GM23338 (cell line): Measurements from ENCODE around the gene MED7. TPM values are rescaled to one million over a fixed set of nuclear protein-coding genes. Genes with fewer than 3 reads are reported as not detected.

Source experiments
- CREB1 ChIP-seq: fragments of 250-450 bp; sonication (Bioruptor Pico); IDR thresholded peaks from 2 replicates; pipeline ENCODE4 v1.5.0; 2020; ENCODE audit warnings: low read depth, mild to moderate bottlenecking, moderate library complexity
- EZH2 ChIP-seq: fragments of 200-600 bp; sonication (generic); IDR thresholded peaks from one replicate; pipeline ENCODE4 v1.8.0; 2017; ENCODE audit warnings: antibody characterized with exemption, mild to moderate bottlenecking, low read depth; ENCODE audit not compliant: unreplicated experiment
- EZH2phosphoT487 ChIP-seq: fragments of 200-600 bp; sonication (generic); IDR thresholded peaks from one replicate; pipeline ENCODE4 v1.8.1; 2018; ENCODE audit warnings: antibody characterized with exemption; ENCODE audit not compliant: unreplicated experiment
- JUNB ChIP-seq: IDR thresholded peaks from one replicate; pipeline ENCODE4 v1.6.1; 2016; ENCODE audit warnings: antibody characterized with exemption; ENCODE audit not compliant: unreplicated experiment
- NANOG ChIP-seq: IDR thresholded peaks from 2 replicates; pipeline ENCODE4 v1.6.1; 2016; ENCODE audit warnings: antibody characterized with exemption, borderline replicate concordance
- STAT1 ChIP-seq: IDR thresholded peaks from one replicate; pipeline ENCODE4 v1.6.1; 2016; ENCODE audit warnings: antibody characterized with exemption; ENCODE audit not compliant: unreplicated experiment
- ZNF114 ChIP-seq: fragments of 250-450 bp; sonication (Bioruptor Pico); IDR thresholded peaks from 2 replicates; pipeline ENCODE4 v1.5.0; 2020; ENCODE audit warnings: mild to moderate bottlenecking, moderate library complexity
- ZNF331 ChIP-seq: fragments of 250-450 bp; sonication (Bioruptor Pico); IDR thresholded peaks from 2 replicates; pipeline ENCODE4 v1.5.0; 2020; ENCODE audit warnings: low read depth, mild to moderate bottlenecking, moderate library complexity
- polyA plus RNA-seq: library from polyadenylated mRNA; unstranded; fragments of >200 nt; fragmentation: Nextera tagmentation; extraction: Ambion mirVana; gene quantifications from 2 replicates; pipeline ENCODE4 v1.2.1, GENCODE V29; 2016
- total RNA-seq: library from RNA; depleted of rRNA; stranded (reverse); fragments of >200 nt; shearing (Covaris generic); gene quantifications from 2 replicates; pipeline ENCODE4 v1.2.3, GENCODE V29; 2014
- TF ChIP-seq, protein P1 (sequence below): fragments of 250-450 bp; sonication (Bioruptor Pico); IDR thresholded peaks from 2 replicates; pipeline ENCODE4 v1.5.0; 2020; ENCODE audit warnings: mild to moderate bottlenecking, moderate library complexity
- TF ChIP-seq, protein P2 (sequence below): IDR thresholded peaks from one replicate; pipeline ENCODE4 v1.6.1; 2018; ENCODE audit warnings: antibody characterized with exemption; ENCODE audit not compliant: unreplicated experiment

The MED7 gene
- total and polyA plus RNA-seq, 2 experiments from 2014 or later: 9.7 to 34.4 TPM

DNA sequence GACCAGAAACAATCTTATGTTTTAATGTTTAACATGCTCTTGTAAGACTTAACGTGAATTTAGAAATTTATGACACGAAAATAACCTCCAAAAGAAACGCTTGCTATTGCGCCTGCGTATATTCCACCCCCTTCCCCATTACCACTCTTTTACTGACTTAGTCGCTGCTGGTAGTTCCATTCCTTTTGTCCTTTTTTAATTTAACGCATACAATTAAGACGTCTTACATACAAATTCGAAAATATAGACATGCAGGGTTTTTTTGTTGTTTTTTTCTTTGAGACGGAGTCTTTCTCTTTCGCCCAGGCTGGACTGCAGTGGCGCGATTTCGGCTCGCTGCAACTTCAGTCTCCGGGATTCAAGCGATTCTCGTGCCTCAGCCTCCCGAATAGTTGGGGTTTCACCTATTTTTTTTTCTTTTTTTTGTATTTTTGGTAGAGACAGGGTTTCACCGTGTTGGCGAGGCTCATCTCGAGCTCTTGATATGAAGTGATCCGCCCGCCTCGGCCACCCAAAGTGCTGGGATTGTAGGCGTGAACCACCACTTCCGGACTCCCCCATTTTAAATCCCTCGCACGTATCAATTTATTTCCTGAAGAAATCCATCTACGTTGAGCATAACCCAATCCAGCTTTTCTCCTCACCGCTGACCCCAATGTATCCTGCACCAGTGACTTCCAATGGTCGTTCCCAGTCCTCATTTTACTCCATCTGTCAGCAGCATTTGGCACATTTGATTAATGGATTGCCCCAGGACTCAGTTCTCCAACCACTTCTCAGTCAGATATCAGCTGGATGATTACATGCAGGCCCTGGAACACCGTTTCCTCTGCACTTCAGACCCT is 684 bp upstream of the MED7 start (continued):
- TF ChIP-seq, protein P1, sequence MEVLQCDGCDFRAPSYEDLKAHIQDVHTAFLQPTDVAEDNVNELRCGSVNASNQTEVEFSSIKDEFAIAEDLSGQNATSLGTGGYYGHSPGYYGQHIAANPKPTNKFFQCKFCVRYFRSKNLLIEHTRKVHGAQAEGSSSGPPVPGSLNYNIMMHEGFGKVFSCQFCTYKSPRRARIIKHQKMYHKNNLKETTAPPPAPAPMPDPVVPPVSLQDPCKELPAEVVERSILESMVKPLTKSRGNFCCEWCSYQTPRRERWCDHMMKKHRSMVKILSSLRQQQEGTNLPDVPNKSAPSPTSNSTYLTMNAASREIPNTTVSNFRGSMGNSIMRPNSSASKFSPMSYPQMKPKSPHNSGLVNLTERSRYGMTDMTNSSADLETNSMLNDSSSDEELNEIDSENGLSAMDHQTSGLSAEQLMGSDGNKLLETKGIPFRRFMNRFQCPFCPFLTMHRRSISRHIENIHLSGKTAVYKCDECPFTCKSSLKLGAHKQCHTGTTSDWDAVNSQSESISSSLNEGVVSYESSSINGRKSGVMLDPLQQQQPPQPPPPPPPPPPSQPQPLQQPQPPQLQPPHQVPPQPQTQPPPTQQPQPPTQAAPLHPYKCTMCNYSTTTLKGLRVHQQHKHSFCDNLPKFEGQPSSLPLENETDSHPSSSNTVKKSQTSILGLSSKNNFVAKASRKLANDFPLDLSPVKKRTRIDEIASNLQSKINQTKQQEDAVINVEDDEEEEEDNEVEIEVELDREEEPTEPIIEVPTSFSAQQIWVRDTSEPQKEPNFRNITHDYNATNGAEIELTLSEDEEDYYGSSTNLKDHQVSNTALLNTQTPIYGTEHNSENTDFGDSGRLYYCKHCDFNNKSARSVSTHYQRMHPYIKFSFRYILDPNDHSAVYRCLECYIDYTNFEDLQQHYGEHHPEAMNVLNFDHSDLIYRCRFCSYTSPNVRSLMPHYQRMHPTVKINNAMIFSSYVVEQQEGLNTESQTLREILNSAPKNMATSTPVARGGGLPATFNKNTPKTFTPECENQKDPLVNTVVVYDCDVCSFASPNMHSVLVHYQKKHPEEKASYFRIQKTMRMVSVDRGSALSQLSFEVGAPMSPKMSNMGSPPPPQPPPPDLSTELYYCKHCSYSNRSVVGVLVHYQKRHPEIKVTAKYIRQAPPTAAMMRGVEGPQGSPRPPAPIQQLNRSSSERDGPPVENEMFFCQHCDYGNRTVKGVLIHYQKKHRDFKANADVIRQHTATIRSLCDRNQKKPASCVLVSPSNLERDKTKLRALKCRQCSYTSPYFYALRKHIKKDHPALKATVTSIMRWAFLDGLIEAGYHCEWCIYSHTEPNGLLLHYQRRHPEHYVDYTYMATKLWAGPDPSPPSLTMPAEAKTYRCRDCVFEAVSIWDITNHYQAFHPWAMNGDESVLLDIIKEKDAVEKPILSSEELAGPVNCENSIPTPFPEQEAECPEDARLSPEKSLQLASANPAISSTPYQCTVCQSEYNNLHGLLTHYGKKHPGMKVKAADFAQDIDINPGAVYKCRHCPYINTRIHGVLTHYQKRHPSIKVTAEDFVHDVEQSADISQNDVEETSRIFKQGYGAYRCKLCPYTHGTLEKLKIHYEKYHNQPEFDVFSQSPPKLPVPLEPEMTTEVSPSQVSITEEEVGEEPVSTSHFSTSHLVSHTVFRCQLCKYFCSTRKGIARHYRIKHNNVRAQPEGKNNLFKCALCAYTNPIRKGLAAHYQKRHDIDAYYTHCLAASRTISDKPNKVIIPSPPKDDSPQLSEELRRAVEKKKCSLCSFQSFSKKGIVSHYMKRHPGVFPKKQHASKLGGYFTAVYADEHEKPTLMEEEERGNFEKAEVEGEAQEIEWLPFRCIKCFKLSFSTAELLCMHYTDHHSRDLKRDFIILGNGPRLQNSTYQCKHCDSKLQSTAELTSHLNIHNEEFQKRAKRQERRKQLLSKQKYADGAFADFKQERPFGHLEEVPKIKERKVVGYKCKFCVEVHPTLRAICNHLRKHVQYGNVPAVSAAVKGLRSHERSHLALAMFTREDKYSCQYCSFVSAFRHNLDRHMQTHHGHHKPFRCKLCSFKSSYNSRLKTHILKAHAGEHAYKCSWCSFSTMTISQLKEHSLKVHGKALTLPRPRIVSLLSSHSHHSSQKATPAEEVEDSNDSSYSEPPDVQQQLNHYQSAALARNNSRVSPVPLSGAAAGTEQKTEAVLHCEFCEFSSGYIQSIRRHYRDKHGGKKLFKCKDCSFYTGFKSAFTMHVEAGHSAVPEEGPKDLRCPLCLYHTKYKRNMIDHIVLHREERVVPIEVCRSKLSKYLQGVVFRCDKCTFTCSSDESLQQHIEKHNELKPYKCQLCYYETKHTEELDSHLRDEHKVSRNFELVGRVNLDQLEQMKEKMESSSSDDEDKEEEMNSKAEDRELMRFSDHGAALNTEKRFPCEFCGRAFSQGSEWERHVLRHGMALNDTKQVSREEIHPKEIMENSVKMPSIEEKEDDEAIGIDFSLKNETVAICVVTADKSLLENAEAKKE: no peak
- no peak for TF ChIP-seq EZH2
- TF ChIP-seq, protein P2, sequence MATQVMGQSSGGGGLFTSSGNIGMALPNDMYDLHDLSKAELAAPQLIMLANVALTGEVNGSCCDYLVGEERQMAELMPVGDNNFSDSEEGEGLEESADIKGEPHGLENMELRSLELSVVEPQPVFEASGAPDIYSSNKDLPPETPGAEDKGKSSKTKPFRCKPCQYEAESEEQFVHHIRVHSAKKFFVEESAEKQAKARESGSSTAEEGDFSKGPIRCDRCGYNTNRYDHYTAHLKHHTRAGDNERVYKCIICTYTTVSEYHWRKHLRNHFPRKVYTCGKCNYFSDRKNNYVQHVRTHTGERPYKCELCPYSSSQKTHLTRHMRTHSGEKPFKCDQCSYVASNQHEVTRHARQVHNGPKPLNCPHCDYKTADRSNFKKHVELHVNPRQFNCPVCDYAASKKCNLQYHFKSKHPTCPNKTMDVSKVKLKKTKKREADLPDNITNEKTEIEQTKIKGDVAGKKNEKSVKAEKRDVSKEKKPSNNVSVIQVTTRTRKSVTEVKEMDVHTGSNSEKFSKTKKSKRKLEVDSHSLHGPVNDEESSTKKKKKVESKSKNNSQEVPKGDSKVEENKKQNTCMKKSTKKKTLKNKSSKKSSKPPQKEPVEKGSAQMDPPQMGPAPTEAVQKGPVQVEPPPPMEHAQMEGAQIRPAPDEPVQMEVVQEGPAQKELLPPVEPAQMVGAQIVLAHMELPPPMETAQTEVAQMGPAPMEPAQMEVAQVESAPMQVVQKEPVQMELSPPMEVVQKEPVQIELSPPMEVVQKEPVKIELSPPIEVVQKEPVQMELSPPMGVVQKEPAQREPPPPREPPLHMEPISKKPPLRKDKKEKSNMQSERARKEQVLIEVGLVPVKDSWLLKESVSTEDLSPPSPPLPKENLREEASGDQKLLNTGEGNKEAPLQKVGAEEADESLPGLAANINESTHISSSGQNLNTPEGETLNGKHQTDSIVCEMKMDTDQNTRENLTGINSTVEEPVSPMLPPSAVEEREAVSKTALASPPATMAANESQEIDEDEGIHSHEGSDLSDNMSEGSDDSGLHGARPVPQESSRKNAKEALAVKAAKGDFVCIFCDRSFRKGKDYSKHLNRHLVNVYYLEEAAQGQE: no peak
- TF ChIP-seq CREB1 (CRISPR knock-in tag): no peak
- no peak for TF ChIP-seq EZH2phosphoT487
- TF ChIP-seq NANOG: no peak
- no peak for TF ChIP-seq ZNF114
- TF ChIP-seq STAT1: no peak
- no peak for TF ChIP-seq ZNF331 (CRISPR knock-in tag)
- no peak for TF ChIP-seq JUNB
